HepG2 (cell line): Measurements from ENCODE around the gene ARCN1. TPM values are rescaled to one million over a fixed set of nuclear protein-coding genes. Genes with fewer than 3 reads are reported as not detected.
A peak's percentile ranks its signal among the peaks of the same experiment; 100 is the strongest.

Experiments
- ATM ChIP-seq: fragments of 450-650 bp; IDR thresholded peaks from 2 replicates; pipeline ENCODE4 v1.7.1; 2017; ENCODE audit warnings: mild to moderate bottlenecking, borderline replicate concordance
- CBX1 ChIP-seq: IDR thresholded peaks from one replicate; pipeline ENCODE4 v1.6.1; 2016; ENCODE audit warnings: antibody characterized with exemption, low read depth
- ELF1 ChIP-seq: sonication (generic); formaldehyde crosslinking; IDR thresholded peaks from 2 replicates; pipeline ENCODE4 v1.4.0; 2020; ENCODE audit warnings: missing genetic modification reagents
- FOXO1 ChIP-seq: sonication (generic); formaldehyde crosslinking; IDR thresholded peaks from 2 replicates; pipeline ENCODE4 v1.4.0; 2020; ENCODE audit warnings: missing genetic modification reagents
- HCFC1 ChIP-seq: fragments of 150-350 bp; IDR thresholded peaks from 2 replicates; pipeline ENCODE4 v1.6.1; 2014; ENCODE audit warnings: low read depth, low read length
- HDAC2 ChIP-seq: sonication (generic); formaldehyde crosslinking; IDR thresholded peaks from 2 replicates; pipeline ENCODE4 v1.4.0; 2020; ENCODE audit warnings: missing genetic modification reagents
- HNRNPL ChIP-seq: fragments of 200-400 bp; formaldehyde crosslinking; IDR thresholded peaks from 2 replicates; pipeline ENCODE4 v1.6.1; 2017; ENCODE audit warnings: mild to moderate bottlenecking, low read depth, low read length
- KLF12 ChIP-seq: sonication (generic); formaldehyde crosslinking; IDR thresholded peaks from 2 replicates; pipeline ENCODE4 v1.4.0; 2020; ENCODE audit warnings: missing genetic modification reagents, borderline replicate concordance
- MBNL3 ChIP-seq: fragments of 250-450 bp; sonication (Bioruptor Pico); conservative IDR thresholded peaks from 2 replicates; pipeline ENCODE4 v1.8.0; 2022; ENCODE audit warnings: mild to moderate bottlenecking, inconsistent platforms
- NKX3-1 ChIP-seq: sonication (generic); formaldehyde crosslinking; IDR thresholded peaks from 2 replicates; pipeline ENCODE4 v1.5.0; 2020; ENCODE audit warnings: missing genetic modification reagents
- NR2F6 ChIP-seq, 2 experiments: IDR thresholded peaks; 2 replicates each; pipeline ENCODE4 v1.6.1; 2016; ENCODE audit warnings: antibody characterized with exemption in 1 of 2, mild to moderate bottlenecking in 1 of 2
- POLR2A ChIP-seq, 2 experiments: IDR thresholded peaks; 2 replicates each; pipeline ENCODE4 v1.6.1; 2011; ENCODE audit warnings: low read depth in 2 of 2, low read length in 2 of 2, mild to moderate bottlenecking in 1 of 2, moderate library complexity in 1 of 2; ENCODE audit not compliant: insufficient read depth in 1 of 2
- PRMT3 ChIP-seq: sonication (generic); formaldehyde crosslinking; IDR thresholded peaks from 2 replicates; pipeline ENCODE4 v1.8.1; 2022; ENCODE audit warnings: low read depth, mild to moderate bottlenecking, moderate library complexity, missing genetic modification reagents, borderline replicate concordance
- RBFOX2 ChIP-seq: fragments of 200-400 bp; formaldehyde crosslinking; IDR thresholded peaks from 2 replicates; pipeline ENCODE4 v1.6.1; 2017; ENCODE audit warnings: low read depth, mild to moderate bottlenecking, low read length
- SCMH1 ChIP-seq: sonication (generic); formaldehyde crosslinking; IDR thresholded peaks from 2 replicates; pipeline ENCODE4 v1.9.0; 2021; ENCODE audit warnings: missing genetic modification reagents, mild to moderate bottlenecking, borderline replicate concordance
- SIX4 ChIP-seq: sonication (generic); formaldehyde crosslinking; IDR thresholded peaks from 2 replicates; pipeline ENCODE4 v1.4.0; 2020; ENCODE audit warnings: missing genetic modification reagents
- SKI ChIP-seq: fragments of 450-650 bp; IDR thresholded peaks from one replicate; pipeline ENCODE4 v1.6.1; 2018; ENCODE audit warnings: mild to moderate bottlenecking; ENCODE audit not compliant: partially characterized antibody
- SP1 ChIP-seq, 2 experiments: fragments of 450-650 bp in 1 of 2; sonication (generic) in 1 of 2; formaldehyde crosslinking in 1 of 2; IDR thresholded peaks; 2 replicates each; pipeline versions ENCODE4 v1.4.0 to v1.6.1; 2016 to 2020; ENCODE audit warnings: missing genetic modification reagents in 1 of 2
- SRSF4 ChIP-seq: fragments of 200-400 bp; formaldehyde crosslinking; IDR thresholded peaks from one replicate; pipeline ENCODE4 v1.6.1; 2018; ENCODE audit warnings: mild to moderate bottlenecking, low read depth, low read length, moderate library complexity; ENCODE audit not compliant: poor library complexity, severe bottlenecking
- ZNF160 ChIP-seq: sonication (generic); formaldehyde crosslinking; IDR thresholded peaks from 2 replicates; pipeline ENCODE4 v1.8.0; 2022; ENCODE audit warnings: mild to moderate bottlenecking, inconsistent platforms, missing genetic modification reagents
- ZNF20 ChIP-seq: sonication (generic); formaldehyde crosslinking; IDR thresholded peaks from 2 replicates; pipeline ENCODE4 v1.4.0; 2020; ENCODE audit warnings: mild to moderate bottlenecking, moderate library complexity, missing genetic modification reagents
- ZNF251 ChIP-seq: sonication (generic); formaldehyde crosslinking; IDR thresholded peaks from 2 replicates; pipeline ENCODE4 v1.9.0; 2021; ENCODE audit warnings: mild to moderate bottlenecking, missing genetic modification reagents
- ZNF616 ChIP-seq: sonication (generic); formaldehyde crosslinking; IDR thresholded peaks from 2 replicates; pipeline ENCODE4 v1.5.0; 2020; ENCODE audit warnings: low read depth, mild to moderate bottlenecking, missing genetic modification reagents
- ZNF629 ChIP-seq: sonication (generic); formaldehyde crosslinking; conservative IDR thresholded peaks from 2 replicates; pipeline ENCODE4 v1.5.0; 2020; ENCODE audit warnings: missing genetic modification reagents
- ZNF672 ChIP-seq: sonication (generic); formaldehyde crosslinking; IDR thresholded peaks from 2 replicates; pipeline ENCODE4 v1.8.1; 2022; ENCODE audit warnings: missing genetic modification reagents
- ZNF792 ChIP-seq: IDR thresholded peaks from 2 replicates; pipeline ENCODE4 v1.6.1; 2016
- ZSCAN31 ChIP-seq: sonication (generic); formaldehyde crosslinking; IDR thresholded peaks from 2 replicates; pipeline ENCODE4 v1.5.0; 2020; ENCODE audit warnings: low read depth, mild to moderate bottlenecking, missing genetic modification reagents
- polyA plus RNA-seq, 8 experiments: library from polyadenylated mRNA; depleted of rRNA in 3 of 8; stranded (reverse) in 7 of 8; unstranded in 1 of 8; fragments of >200 nt; fragmentation: Illumina TruSeq in 4 of 8; extraction: Trizol in 4 of 8; gene quantifications; 2 replicates each; pipeline versions ENCODE4 v1.2.1 to v1.2.3, GENCODE V29; 2011 to 2016; ENCODE audit warnings: low read depth in 4 of 8, missing spikeins in 1 of 8, mixed read lengths in 1 of 8; ENCODE audit not compliant: insufficient read depth in 1 of 8
- total RNA-seq, 5 experiments: library from RNA; depleted of rRNA; stranded (reverse); fragments of >200 nt; fragmentation: Illumina TruSeq; extraction: Trizol; gene quantifications; 2 replicates each; pipeline ENCODE4 v1.2.3, GENCODE V29; 2016; ENCODE audit warnings: low read depth in 1 of 5
- TF ChIP-seq, protein P1 (sequence below): sonication (generic); formaldehyde crosslinking; IDR thresholded peaks from 2 replicates; pipeline ENCODE4 v1.4.0; 2020; ENCODE audit warnings: missing genetic modification reagents, low read depth, mild to moderate bottlenecking, borderline replicate concordance
- TF ChIP-seq, protein P2 (sequence below): sonication (generic); formaldehyde crosslinking; IDR thresholded peaks from 2 replicates; pipeline ENCODE4 v1.5.0; 2020; ENCODE audit warnings: missing genetic modification reagents, mild to moderate bottlenecking, borderline replicate concordance
- TF ChIP-seq, protein P3 (sequence below): sonication (generic); formaldehyde crosslinking; IDR thresholded peaks from 2 replicates; pipeline ENCODE4 v1.5.0; 2020; ENCODE audit warnings: missing genetic modification reagents

Gene ARCN1
- total and polyA plus RNA-seq, 2 of the 13 experiments (the other 11 are each of a cell fraction or from before 2014, with no cell fraction given) = 148 to 200 TPM

DNA sequence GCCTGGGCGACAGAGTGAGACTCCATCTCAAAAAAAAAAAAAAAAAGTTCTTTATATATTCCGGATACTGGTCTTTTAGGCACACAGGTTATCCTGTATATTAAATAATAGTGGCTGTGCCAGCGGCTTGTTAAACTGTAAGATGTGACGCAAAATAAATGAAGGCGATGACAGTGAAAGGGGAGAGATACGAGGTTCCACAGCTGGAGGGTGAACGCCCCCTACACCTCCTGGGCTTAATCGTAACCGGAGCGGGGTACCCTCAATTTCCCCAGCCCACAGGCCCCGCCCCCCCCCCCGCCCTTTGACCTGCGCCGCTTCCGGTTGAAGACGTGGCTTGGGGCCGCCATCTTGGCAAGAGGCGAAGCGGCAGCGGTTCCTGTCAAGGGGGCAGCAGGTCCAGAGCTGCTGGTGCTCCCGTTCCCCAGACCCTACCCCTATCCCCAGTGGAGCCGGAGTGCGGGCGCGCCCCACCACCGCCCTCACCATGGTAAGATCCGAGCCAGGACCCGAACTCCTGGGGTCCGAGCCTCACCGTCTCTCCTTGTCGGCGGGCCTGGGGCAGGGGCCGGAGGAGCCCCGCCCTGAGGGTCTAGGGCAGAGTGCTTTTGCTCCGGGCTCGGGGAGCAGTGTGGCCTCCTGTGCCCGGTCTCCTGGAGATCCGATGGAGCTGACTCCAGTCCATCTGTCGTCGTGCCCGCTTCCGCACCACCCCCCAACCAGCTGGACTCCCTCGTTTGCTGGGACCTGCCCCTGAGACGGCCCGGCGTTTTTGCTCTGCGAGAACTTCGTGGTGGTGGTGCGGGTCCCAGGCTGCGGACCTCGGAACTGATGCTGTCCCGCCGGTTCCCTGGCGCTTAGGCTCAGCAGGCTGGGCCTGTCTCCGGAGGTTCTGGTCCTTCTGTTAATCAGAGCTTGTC lies at the start of gene ARCN1 (continued):
- TF ChIP-seq ZNF672 (CRISPR knock-in tag) (no peak), ZNF616 (no peak), ZNF160 (CRISPR knock-in tag) (0 out of 2 replicates have a peak, but pooled peaks have one; percentile 70), ZNF20 (CRISPR knock-in tag) (no peak), SP1 (IDR thresholded peaks at IDR 0.05) (no peak), SP1 (CRISPR knock-in tag; IDR thresholded peaks at IDR 0.05) (peak; percentile 33; the same call in 1 of the 2 replicates), RBFOX2 (peak; percentile 92), SRSF4 (no peak), HCFC1 (no peak; the same call in 1 of the 2 replicates), ZNF792 (CRISPR knock-in tag) (peak; percentile 27; the same call in 1 of the 2 replicates), ATM (no peak), HNRNPL (0 out of 2 replicates have a peak, but pooled peaks have one; percentile 24), SIX4 (no peak), ZNF251 (CRISPR knock-in tag) (0 out of 2 replicates have a peak, but pooled peaks have one; percentile 61), ELF1 (CRISPR knock-in tag) (peak; percentile 66), MBNL3 (CRISPR knock-in tag) (no peak), HDAC2 (CRISPR knock-in tag) (peak; percentile 30; the same call in 1 of the 2 replicates), KLF12 (CRISPR knock-in tag) (0 out of 2 replicates have a peak, but pooled peaks have one; percentile 22), POLR2A (IDR thresholded peaks at IDR 0.05; ENCODE audit: insufficient read depth in 1 of 2, low read depth in 2 of 2, low read length in 2 of 2) (peak; percentile 86 to 92), ZSCAN31 (CRISPR knock-in tag) (peak; percentile 25; the same call in 1 of the 2 replicates), FOXO1 (0 out of 2 replicates have a peak, but pooled peaks have one; percentile 8), NKX3-1 (CRISPR knock-in tag) (peak; percentile 47; the same call in 1 of the 2 replicates), SKI (no peak), ZNF629 (CRISPR knock-in tag) (no peak; the same call in 1 of the 2 replicates), PRMT3 (CRISPR knock-in tag) (no peak), CBX1 (no peak), NR2F6 (IDR thresholded peaks at IDR 0.05) (peak; percentile 55), NR2F6 (CRISPR knock-in tag; IDR thresholded peaks at IDR 0.05) (no peak), SCMH1 (no peak)
- TF ChIP-seq, protein P1, sequence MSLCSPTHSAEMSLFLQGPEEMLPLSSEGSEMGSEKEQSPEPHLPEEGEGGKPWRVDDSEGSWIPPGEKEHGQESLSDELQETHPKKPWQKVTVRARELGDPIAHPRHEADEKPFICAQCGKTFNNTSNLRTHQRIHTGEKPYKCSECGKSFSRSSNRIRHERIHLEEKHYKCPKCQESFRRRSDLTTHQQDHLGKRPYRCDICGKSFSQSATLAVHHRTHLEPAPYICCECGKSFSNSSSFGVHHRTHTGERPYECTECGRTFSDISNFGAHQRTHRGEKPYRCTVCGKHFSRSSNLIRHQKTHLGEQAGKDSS (CRISPR knock-in tag) = no peak
- TF ChIP-seq, protein P2, sequence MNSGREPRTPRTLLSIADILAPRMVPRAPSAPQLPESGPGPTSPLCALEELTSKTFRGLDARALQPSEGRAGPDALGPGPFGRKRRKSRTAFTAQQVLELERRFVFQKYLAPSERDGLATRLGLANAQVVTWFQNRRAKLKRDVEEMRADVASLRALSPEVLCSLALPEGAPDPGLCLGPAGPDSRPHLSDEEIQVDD (CRISPR knock-in tag) = 0 out of 2 replicates have a peak, but pooled peaks have one; percentile 21
- TF ChIP-seq, protein P3, sequence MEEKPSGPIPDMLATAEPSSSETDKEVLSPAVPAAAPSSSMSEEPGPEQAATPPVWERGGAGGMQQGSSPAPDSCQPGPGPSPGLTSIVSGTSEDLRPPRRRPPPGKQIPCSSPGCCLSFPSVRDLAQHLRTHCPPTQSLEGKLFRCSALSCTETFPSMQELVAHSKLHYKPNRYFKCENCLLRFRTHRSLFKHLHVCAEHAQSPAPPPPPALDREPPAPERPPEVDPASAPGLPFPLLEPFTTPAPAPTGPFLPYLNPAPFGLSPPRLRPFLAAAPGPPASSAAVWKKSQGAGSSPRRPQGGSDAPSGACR (CRISPR knock-in tag) = peak; percentile 50; the same call in 1 of the 2 replicates
